HCT116 (cell line): ENCODE measurements around the gene DYNLRB1. TPM values are rescaled to one million over a fixed set of nuclear protein-coding genes. Genes with fewer than 3 reads are reported as not detected.

Experiments
- ATAC-seq: fragments of 200-7000 bp; cut with Tn5 transposase; 2 replicates; pipeline ENCODE4 v1.9.1; 2020; ENCODE audit warnings: mild to moderate bottlenecking, moderate library complexity
- BruUV-seq: library from RNA; stranded (reverse); fragments of 400-500 nt; replicated peaks from 2 replicates; lab custom pipeline; 2021; lab: Mats Ljungman, UMichigan
- CTCF ChIA-PET: fragments of 300-600 bp; sonication (Branson Sonifier 250); formaldehyde crosslinking; loops from one replicate; lab custom pipeline; 2021; ENCODE audit warnings: antibody characterized with exemption; lab: Charles Lee
- POLR2A ChIA-PET: fragments of 300-600, 350-600 bp; sonication (Branson Sonifier 250); formaldehyde crosslinking; loops from one replicate; lab custom pipeline; 2021; ENCODE audit warnings: antibody characterized with exemption; lab: Charles Lee
- RAD21 ChIA-PET, 2 experiments: fragments of 300-600 bp; sonication (Branson Sonifier 250); formaldehyde crosslinking; loops; one replicate each; lab custom pipeline; 2023; ENCODE audit warnings: low total read pairs in 2 of 2; ENCODE audit not compliant: uncharacterized antibody in 2 of 2, unreplicated experiment in 2 of 2, low non-redundant PET in 1 of 2; lab: Charles Lee
- DNase-seq: peaks from one replicate; pipeline ENCODE4 v3.0.0-alpha.2; 2010; ENCODE audit warnings: low read depth, low spot score
- H2AFZ ChIP-seq: fragments of 200-600 bp; shearing (Covaris generic), sonication (generic); 2 replicates; pipeline ENCODE4 v1.6.1; 2017; ENCODE audit warnings: low read depth, mixed run types, mixed read lengths, antibody characterized with exemption, low read length; ENCODE audit not compliant: poor library complexity, severe bottlenecking
- H3K27ac ChIP-seq: 2 replicates; pipeline ENCODE4 v1.5.1; 2012; ENCODE audit warnings: low read depth, low read length
- H3K27me3 ChIP-seq: fragments of 200-600 bp; sonication (generic); 2 replicates; pipeline ENCODE4 v1.6.1; 2016; ENCODE audit warnings: mixed run types, low read length, mixed read lengths; ENCODE audit not compliant: insufficient read depth
- H3K36me3 ChIP-seq, 2 experiments: fragments of 200-500 bp in 1 of 2; fragments of 200-600 bp in 1 of 2; sonication (Bioruptor generic) in 1 of 2; sonication (generic) in 1 of 2; 2 replicates each; pipeline versions ENCODE4 v1.5.1 to v1.6.1; 2014 to 2016; ENCODE audit warnings: low read length in 2 of 2, inconsistent platforms in 1 of 2, mixed read lengths in 1 of 2, mixed run types in 1 of 2; ENCODE audit not compliant: insufficient read depth in 2 of 2, control insufficient read depth in 1 of 2
- H3K4me1 ChIP-seq, 2 experiments: fragments of 200-600 bp in 1 of 2; sonication (generic) in 1 of 2; 2 replicates each; pipeline versions ENCODE4 v1.5.1 to v1.6.1; 2012 to 2017; ENCODE audit warnings: low read length in 2 of 2, inconsistent platforms in 1 of 2, mild to moderate bottlenecking in 1 of 2, mixed read lengths in 1 of 2, mixed run types in 1 of 2, moderate library complexity in 1 of 2; ENCODE audit not compliant: insufficient read depth in 2 of 2, control insufficient read depth in 1 of 2
- H3K4me2 ChIP-seq: fragments of 200-600 bp; sonication (generic); 2 replicates; pipeline ENCODE4 v1.6.1; 2017; ENCODE audit warnings: mixed run types, low read length, mixed read lengths
- H3K4me3 ChIP-seq, 2 experiments: fragments of 200-600 bp in 1 of 2; sonication (generic) in 1 of 2; replicated peaks in 1 of 2; 2 replicates each; pipeline ENCODE4 v1.5.1; 2011 to 2016; ENCODE audit warnings: low read length in 2 of 2, control low read depth in 1 of 2, low read depth in 1 of 2, mild to moderate bottlenecking in 1 of 2, mixed read lengths in 1 of 2, mixed run types in 1 of 2
- H3K79me2 ChIP-seq: fragments of 200-600 bp; sonication (generic); 2 replicates; pipeline ENCODE4 v1.6.1; 2017; ENCODE audit warnings: mild to moderate bottlenecking, mixed run types, low read length, moderate library complexity, mixed read lengths; ENCODE audit not compliant: insufficient read depth
- H3K9ac ChIP-seq: fragments of 200-600 bp; sonication (generic); 2 replicates; pipeline ENCODE4 v1.6.1; 2016; ENCODE audit warnings: low read length, mixed read lengths
- H3K9me2 ChIP-seq: fragments of 200-600 bp; sonication (generic), shearing (Covaris generic); 2 replicates; pipeline ENCODE4 v1.6.1; 2017; ENCODE audit warnings: mixed run types, mild to moderate bottlenecking, moderate library complexity; ENCODE audit not compliant: insufficient read depth
- H3K9me3 ChIP-seq, 2 experiments: fragments of 200-500 bp in 1 of 2; fragments of 200-600 bp in 1 of 2; sonication (Bioruptor generic) in 1 of 2; sonication (generic) in 1 of 2; 2 replicates each; pipeline ENCODE4 v1.6.1; 2014 to 2017; ENCODE audit warnings: low read length in 2 of 2, mixed read lengths in 2 of 2, inconsistent platforms in 1 of 2, low read depth in 1 of 2, mild to moderate bottlenecking in 1 of 2, mixed run types in 1 of 2, moderate library complexity in 1 of 2; ENCODE audit not compliant: control insufficient read depth in 1 of 2, insufficient read depth in 1 of 2
- H4K20me1 ChIP-seq: fragments of 200-600 bp; sonication (generic), shearing (Covaris generic); 2 replicates; pipeline ENCODE4 v1.6.1; 2017; ENCODE audit warnings: mixed run types, mild to moderate bottlenecking, moderate library complexity; ENCODE audit not compliant: insufficient read depth
- CBX3 ChIP-seq: IDR thresholded peaks from 2 replicates; pipeline ENCODE4 v1.6.1; 2012; ENCODE audit warnings: low read depth
- CEBPB ChIP-seq: IDR thresholded peaks from 2 replicates; pipeline ENCODE4 v1.6.1; 2012; ENCODE audit warnings: low read depth
- CTCF ChIP-seq, 3 experiments: fragments of 200-600 bp in 1 of 3; sonication (generic) in 1 of 3; IDR thresholded peaks in 2 of 3; conservative IDR thresholded peaks in 1 of 3; 2 replicates each; pipeline ENCODE4 v1.5.1; 2012 to 2017; ENCODE audit warnings: low read depth in 2 of 3, low read length in 2 of 3, antibody characterized with exemption in 1 of 3, borderline replicate concordance in 1 of 3, control low read depth in 1 of 3, mild to moderate bottlenecking in 1 of 3, mixed read lengths in 1 of 3, mixed run types in 1 of 3, moderate library complexity in 1 of 3; ENCODE audit not compliant: insufficient read depth in 1 of 3
- EGR1 ChIP-seq: IDR thresholded peaks from 2 replicates; pipeline ENCODE4 v1.6.1; 2012; ENCODE audit warnings: low read depth
- EZH2 ChIP-seq: fragments of 200-600 bp; sonication (generic); IDR thresholded peaks from 2 replicates; pipeline ENCODE4 v1.6.1; 2017; ENCODE audit warnings: antibody characterized with exemption, mixed run types
- POLR2AphosphoS5 ChIP-seq: IDR thresholded peaks from 2 replicates; pipeline ENCODE4 v1.6.1; 2011; ENCODE audit warnings: mild to moderate bottlenecking, low read depth, low read length, moderate library complexity
- SP1 ChIP-seq: IDR thresholded peaks from 2 replicates; pipeline ENCODE4 v1.6.1; 2012; ENCODE audit warnings: low read depth
- SRF ChIP-seq: IDR thresholded peaks from 2 replicates; pipeline ENCODE4 v1.6.1; 2012; ENCODE audit warnings: low read depth
- ZFX ChIP-seq: fragments of 450-650 bp; IDR thresholded peaks from 2 replicates; pipeline ENCODE4 v1.6.1; 2017
- ZNF274 ChIP-seq: fragments of 200-500 bp; sonication (Bioruptor generic); IDR thresholded peaks from 2 replicates; pipeline ENCODE4 v1.6.1; 2014; ENCODE audit warnings: mild to moderate bottlenecking, low read depth, low read length, inconsistent platforms
- intact Hi-C: fragments of 100-400 bp; cut with micrococcal nuclease; formaldehyde crosslinking; loops from 2 replicates; pipeline ENCODE4 v1.10.0; 2022
- total RNA-seq: library from RNA; stranded (reverse); gene quantifications from one replicate; pipeline ENCODE4 v1.2.1, GENCODE V29; 2021; ENCODE audit not compliant: unreplicated experiment

The DYNLRB1 gene
- total RNA-seq, 1 experiment from 2014 or later, result 106 TPM

GRCh38 chr20:34507702-34508413 lies 8.4 kb upstream of the DYNLRB1 start (continued):
- TF ChIP-seq POLR2AphosphoS5 (no peak), ZFX (no peak), SRF (no peak), CEBPB (no peak)

DNA sequence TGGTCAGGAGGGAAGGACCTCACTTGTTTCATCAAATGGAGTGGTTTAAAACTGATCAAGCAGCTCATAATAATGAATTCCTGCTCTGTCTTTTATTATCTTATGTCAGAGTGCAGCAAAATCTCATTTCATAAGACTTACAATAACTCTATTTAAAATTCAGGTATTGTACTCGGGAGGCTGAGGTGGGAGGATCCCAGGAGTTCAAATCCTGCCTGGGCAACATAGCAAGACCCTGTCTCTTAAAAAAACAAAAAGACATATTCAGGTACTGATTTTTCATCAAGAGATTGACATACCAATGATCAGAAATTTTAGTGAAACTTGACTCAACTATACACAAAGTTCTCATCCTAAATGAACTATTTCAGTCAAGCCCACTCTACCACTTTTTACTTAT lies 5.6 kb upstream of the DYNLRB1 start:
- ChIA-PET POLR2A (interaction anchor here (0.7 kb wide), 1 partner anchor 56 kb away, joined by 3 read pairs; no protein-coding TSS in a partner anchor), CTCF (no interaction called here)
- intact Hi-C loops, result no loop called here

More for the DNA sequence above, 5.6 kb upstream of the DYNLRB1 start:
- H3K27me3 ChIP-seq, result no peaks in the 10 kb centered on the region
- H3K36me3 ChIP-seq, result peaks cover 12 to 19% of the 10 kb centered on the region in 2 experiments
- no peak for TF ChIP-seq ZFX
- no peak for TF ChIP-seq SP1
- no peak for TF ChIP-seq CTCF (IDR thresholded peaks at IDR 0.05 in 2 of 3, conservative IDR thresholded peaks at IDR 0.05 in 1 of 3; ENCODE audit: borderline replicate concordance in 1 of 3, insufficient read depth in 1 of 3, low read depth in 2 of 3, low read length in 2 of 3)
- no peak for TF ChIP-seq CBX3
- TF ChIP-seq EZH2, result no peak
- TF ChIP-seq ZNF274, result no peak
- no peak for TF ChIP-seq EGR1
- TF ChIP-seq, all 23 proteins: peak for 0
- Histone ChIP-seq H3K4me3 (no peak overlapping the region), H4K20me1 (no peaks in the 10 kb centered on the region), H3K9me3 (no peaks in the 10 kb centered on the region), H3K9me2 (no peaks in the 10 kb centered on the region), H3K4me2 (no peak overlapping the region), H3K27ac (no peak overlapping the region), H3K9ac (no peak overlapping the region), H3K4me1 (peaks cover under 1 to 1% of the 10 kb centered on the region in 2 experiments; a peak in 3 of 4 replicates), H3K79me2 (no peaks in the 10 kb centered on the region), H2AFZ (no peak overlapping the region)
- no peak for DNase-seq
- no peak for ATAC-seq
- no TSS peak for BruUV-seq
- RAD21 ChIA-PET, result no interaction called here
